Measurements from ENCODE around the gene FBXO34. TPM values are rescaled to one million over a fixed set of nuclear protein-coding genes. Genes with fewer than 3 reads are reported as not detected.

FBXO34 gene
- total and polyA plus RNA-seq, 12 donors = 5.9 to 31.0 (median 18.5) TPM

- TF ChIP-seq CTCF (IDR thresholded peaks at IDR 0.05) (no peak), POLR2A (IDR thresholded peaks at IDR 0.05) (no peak)
- no peaks in the 10 kb centered on the region for H3K36me3 ChIP-seq (replicated peaks in 1 of 2)
- no peak overlapping the region for H3K4me3 ChIP-seq
- H3K27me3 ChIP-seq = no peaks in the 10 kb centered on the region
- H3K27ac ChIP-seq = no peak overlapping the region
- no peak for DNase-seq
- WGBS, 4 donors = 91 to 98% (median 93%) methylated on average over 1 of the region's 1 CpG
- H3K9me3 ChIP-seq (replicated peaks in 1 of 3) = no peaks in the 10 kb centered on the region
- peaks cover 24 to 31% of the 10 kb centered on the region in 2 donors for H3K4me1 ChIP-seq (replicated peaks in 1 of 2)
- intact Hi-C loops (cut with DNase I) = loop anchor here in 1 of 2 donors (10.0 kb wide), 1 partner anchor 75 kb away; no protein-coding TSS in a partner anchor
Measured at GRCh38 chr14:55279384-55279783, 8.2 kb downstream of the FBXO34 start.

- no peak for TF ChIP-seq CTCF (IDR thresholded peaks at IDR 0.05)
- no peak for TF ChIP-seq POLR2A (IDR thresholded peaks at IDR 0.05)
- H3K27me3 ChIP-seq = no peaks in the 10 kb centered on the region
- H3K27ac ChIP-seq = no peak overlapping the region
- no peaks in the 10 kb centered on the region for H3K36me3 ChIP-seq (replicated peaks in 1 of 2)
- 84 to 88% (median 87%) methylated on average over 6 of the region's 6 CpGs for WGBS, 4 donors
- H3K9me3 ChIP-seq (replicated peaks in 1 of 3) = no peaks in the 10 kb centered on the region
- intact Hi-C loops (cut with DNase I) = no loop called here
- no peak overlapping the region for H3K4me3 ChIP-seq
- H3K4me1 ChIP-seq (replicated peaks in 1 of 2) = peaks cover 15 to 21% of the 10 kb centered on the region in 2 donors
- DNase-seq = no peak
Measured at GRCh38 chr14:55281316-55281839, 10.2 kb downstream of the FBXO34 start.

GRCh38 chr14:55285048-55285652, 13.9 kb downstream of the FBXO34 start:
- Histone ChIP-seq H3K4me3 (no peak overlapping the region), H3K36me3 (replicated peaks in 1 of 2) (no peaks in the 10 kb centered on the region), H3K27ac (no peak overlapping the region), H3K4me1 (replicated peaks in 1 of 2) (peaks cover 8 to 13% of the 10 kb centered on the region in 2 donors), H3K27me3 (no peaks in the 10 kb centered on the region), H3K9me3 (replicated peaks in 1 of 3) (no peaks in the 10 kb centered on the region)
- intact Hi-C loops (cut with DNase I) = no loop called here
- TF ChIP-seq POLR2A (IDR thresholded peaks at IDR 0.05) (no peak), CTCF (IDR thresholded peaks at IDR 0.05) (no peak)
- DNase-seq = no peak
- WGBS, 4 donors = 82 to 97% (median 96%) methylated on average over 9 to 13 of the region's 13 CpGs

DNA sequence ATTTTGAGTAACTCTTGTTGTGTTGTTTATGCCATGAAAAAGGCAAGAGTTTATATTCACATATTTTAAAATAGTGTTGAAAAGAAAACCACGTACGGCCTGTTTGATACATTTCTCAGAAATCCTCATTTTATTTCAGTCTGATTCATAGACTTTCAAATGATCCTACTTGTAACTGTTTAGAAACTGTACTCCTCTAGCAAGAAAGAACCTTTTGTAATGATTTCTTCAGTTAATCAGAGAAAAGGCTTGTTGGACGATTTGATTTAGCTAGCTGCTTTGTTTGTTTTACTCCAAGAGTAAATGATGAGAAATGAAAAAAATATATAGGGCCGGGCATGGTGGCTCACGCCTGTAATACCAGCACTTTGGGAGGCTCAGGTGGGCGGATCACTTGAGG, 17.2 kb downstream of the FBXO34 start:
- no peak overlapping the region for H3K27ac ChIP-seq

More for the DNA sequence above, 17.2 kb downstream of the FBXO34 start:
- 74 to 78% (median 77%) methylated on average over 6 of the region's 6 CpGs for WGBS, 4 donors
- TF ChIP-seq POLR2A (IDR thresholded peaks at IDR 0.05) (no peak), CTCF (IDR thresholded peaks at IDR 0.05) (no peak)
- Histone ChIP-seq H3K4me3 (no peak overlapping the region), H3K4me1 (replicated peaks in 1 of 2) (peaks cover 8 to 18% of the 10 kb centered on the region in 2 donors), H3K9me3 (replicated peaks in 1 of 3) (no peaks in the 10 kb centered on the region), H3K27me3 (no peaks in the 10 kb centered on the region), H3K36me3 (replicated peaks in 1 of 2) (no peaks in the 10 kb centered on the region)
- intact Hi-C loops (cut with DNase I) = no loop called here
- no peak for DNase-seq

Measured in adrenal gland (tissue), 12 donors.